Adrenal gland (tissue), 12 donors: ENCODE data around the gene PES1. TPM values are rescaled to one million over a fixed set of nuclear protein-coding genes. Genes with fewer than 3 reads are reported as not detected.
"Not testable (repeated sequence)": the region's sequence is repeated elsewhere in the genome, so short reads cannot be mapped to it uniquely, and the experiment has no call there.

ENCODE experiments used
- DNase-seq, 7 donors: peaks; one replicate each; pipeline ENCODE4 v3.0.0-alpha.2; 2019 to 2020
- H3K27ac ChIP-seq, 5 donors: fragments of 200-600 bp; sonication (generic) in 4 of 5; 1 replicate in 3 of 5; 2 replicates in 2 of 5; pipeline versions ENCODE4 v1.5.1 to v1.8.0; 2016 to 2020; ENCODE audit warnings: mild to moderate bottlenecking in 1 of 5
- H3K27me3 ChIP-seq: fragments of 200-600 bp; 2 replicates; pipeline ENCODE4 v1.8.0; 2021
- H3K36me3 ChIP-seq, 2 donors: fragments of 200-600 bp; replicated peaks in 1 of 2; 1 replicate in 1 of 2; 2 replicates in 1 of 2; pipeline versions ENCODE4 v1.5.1 to v1.8.0; 2018 to 2022
- H3K4me1 ChIP-seq, 2 donors: fragments of 200-600 bp; replicated peaks in 1 of 2; 1 replicate in 1 of 2; 2 replicates in 1 of 2; pipeline versions ENCODE4 v1.5.1 to v1.8.0; 2018 to 2021
- H3K4me3 ChIP-seq, 4 donors: fragments of 200-600 bp; sonication (generic) in 3 of 4; one replicate each; pipeline ENCODE4 v1.5.1; 2016 to 2018
- H3K9me3 ChIP-seq, 3 donors: fragments of 200-600 bp; sonication (generic) in 1 of 3; replicated peaks in 1 of 3; 1 replicate in 2 of 3; 2 replicates in 1 of 3; pipeline versions ENCODE4 v1.5.1 to v1.8.0; 2016 to 2021
- POLR2A ChIP-seq, 2 donors: fragments of 450-650 bp; IDR thresholded peaks; one replicate each; pipeline ENCODE4 v1.6.1; 2017; ENCODE audit warnings: antibody characterized with exemption in 2 of 2, mild to moderate bottlenecking in 2 of 2, moderate library complexity in 1 of 2
- WGBS, 4 donors: extraction: QIAGEN DNeasy Blood & Tissue Kit in 2 of 4; methylation state at CpG; one replicate each; pipeline versions ENCODE4 v1.1.5 to v1.1.7; 2013 to 2017; 5-methylcytosine and 5-hydroxymethylcytosine counted together
- intact Hi-C, 2 donors: fragments of 100-400 bp; cut with DNase I; formaldehyde crosslinking; loops; one replicate each; pipeline versions ENCODE4 v1.14.1 to v1.15.0; 2022 to 2023
- polyA plus RNA-seq, 3 donors: library from polyadenylated mRNA; stranded (reverse); fragments of 200-250 nt in 2 of 3; fragments of 350-450 nt in 1 of 3; fragmentation: Illumina TruSeq in 1 of 3; extraction: RNeasy Lipid Tissue Mini Kit (QIAGEN cat#74804) in 1 of 3; gene quantifications; one replicate each; pipeline ENCODE4 v1.2.3, GENCODE V29; 2013 to 2014
- total RNA-seq, 9 donors: library from RNA; depleted of rRNA in 4 of 9; stranded (reverse); fragments of >200 nt in 4 of 9; fragments of 120-200 nt in 1 of 9; fragmentation: NEBNext Ultra II Directional in 1 of 9; extraction: Animal tissue kit (Norgen Biotek cat#: 25700) in 1 of 9; gene quantifications; one replicate each; pipeline versions ENCODE4 v1.1.0 to v1.2.4, GENCODE V29; 2013 to 2023
- TF ChIP-seq, protein P1 (sequence below), 6 experiments: fragments of 450-650 bp in 4 of 6; fragments of 200-600 bp in 2 of 6; sonication (generic) in 1 of 6; IDR thresholded peaks; 1 replicate in 5 of 6; 2 replicates in 1 of 6; pipeline versions ENCODE4 v1.5.1 to v1.8.0; 2016 to 2021; ENCODE audit warnings: antibody characterized with exemption in 6 of 6, mild to moderate bottlenecking in 2 of 6, moderate library complexity in 1 of 6
- donor health status: healthy with polysubstance abuse.
- donor health status: Bipolar disorder and iron deficiency.
- donor health status: DM: yes; HTN: yes; CAD: no.
- donor health status: DM: no; HTN: no; CAD: no.
- donor health status: DM: no; HTN: no; CAD: no.
- donor health status: DM: yes; HTN: yes; CAD: no.

Gene PES1
- total and polyA plus RNA-seq, 12 donors = 46.0 to 117 (median 66.0) TPM

- Histone ChIP-seq H3K36me3 (no peaks in the 10 kb centered on the region), H3K4me3 (no peak overlapping the region), H3K4me1 (peaks cover 0 to 8% of the 10 kb centered on the region in 2 donors), H3K27ac (no peak overlapping the region), H3K9me3 (no peaks in the 10 kb centered on the region), H3K27me3 (no peaks in the 10 kb centered on the region)
- WGBS, 4 donors = 70 to 83% (median 81%) methylated on average over 2 to 12 of the region's 12 CpGs
- no peak for TF ChIP-seq POLR2A (IDR thresholded peaks at IDR 0.05)
- TF ChIP-seq, protein P1, sequence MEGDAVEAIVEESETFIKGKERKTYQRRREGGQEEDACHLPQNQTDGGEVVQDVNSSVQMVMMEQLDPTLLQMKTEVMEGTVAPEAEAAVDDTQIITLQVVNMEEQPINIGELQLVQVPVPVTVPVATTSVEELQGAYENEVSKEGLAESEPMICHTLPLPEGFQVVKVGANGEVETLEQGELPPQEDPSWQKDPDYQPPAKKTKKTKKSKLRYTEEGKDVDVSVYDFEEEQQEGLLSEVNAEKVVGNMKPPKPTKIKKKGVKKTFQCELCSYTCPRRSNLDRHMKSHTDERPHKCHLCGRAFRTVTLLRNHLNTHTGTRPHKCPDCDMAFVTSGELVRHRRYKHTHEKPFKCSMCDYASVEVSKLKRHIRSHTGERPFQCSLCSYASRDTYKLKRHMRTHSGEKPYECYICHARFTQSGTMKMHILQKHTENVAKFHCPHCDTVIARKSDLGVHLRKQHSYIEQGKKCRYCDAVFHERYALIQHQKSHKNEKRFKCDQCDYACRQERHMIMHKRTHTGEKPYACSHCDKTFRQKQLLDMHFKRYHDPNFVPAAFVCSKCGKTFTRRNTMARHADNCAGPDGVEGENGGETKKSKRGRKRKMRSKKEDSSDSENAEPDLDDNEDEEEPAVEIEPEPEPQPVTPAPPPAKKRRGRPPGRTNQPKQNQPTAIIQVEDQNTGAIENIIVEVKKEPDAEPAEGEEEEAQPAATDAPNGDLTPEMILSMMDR (IDR thresholded peaks at IDR 0.05) = no peak
- no peak for DNase-seq
- intact Hi-C loops = no loop called here
Measured at GRCh38 chr22:30542811-30543188, 48.9 kb downstream of the PES1 start.

GRCh38 chr22:30541961-30542810 lies 49.5 kb downstream of the PES1 start:
- Histone ChIP-seq H3K9me3 (no peaks in the 10 kb centered on the region), H3K36me3 (no peaks in the 10 kb centered on the region), H3K4me3 (peak overlapping the region in 1 of 4 donors; percentile 53), H3K4me1 (peaks cover 0 to 8% of the 10 kb centered on the region in 2 donors), H3K27me3 (no peaks in the 10 kb centered on the region), H3K27ac (no peak overlapping the region)
- TF ChIP-seq, protein P1 (IDR thresholded peaks at IDR 0.05) = no peak
- no peak for TF ChIP-seq POLR2A (IDR thresholded peaks at IDR 0.05)
- intact Hi-C loops = no loop called here
- 8 to 40% (median 16%) methylated on average over 24 to 64 of the region's 64 CpGs for WGBS, 4 donors
- DNase-seq = peak in 4 of 7 donors; percentile 15 to 51 (median 36)

DNA sequence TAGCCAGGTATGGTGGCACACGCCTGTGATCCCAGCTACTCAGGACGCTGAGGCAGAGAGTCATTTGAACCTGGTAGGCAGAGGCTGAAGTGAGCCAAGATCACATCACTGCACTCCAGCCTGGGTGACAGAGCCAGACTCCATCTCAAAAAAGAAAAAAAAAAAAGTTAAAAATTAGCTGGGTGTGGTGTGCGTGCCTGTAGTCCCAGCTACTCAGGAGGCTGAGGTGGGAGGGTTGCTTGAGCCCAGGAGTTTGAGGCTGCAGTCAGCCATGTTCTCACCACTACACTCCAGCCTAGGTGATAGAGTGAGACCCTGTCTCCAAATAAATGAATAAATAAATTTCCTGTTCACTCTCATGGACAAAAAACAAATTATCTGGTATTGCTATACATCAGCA lies 50.2 kb downstream of the PES1 start:
- H3K4me1 ChIP-seq, H3K27me3 ChIP-seq, H3K27ac ChIP-seq, H3K36me3 ChIP-seq, intact Hi-C loops, H3K9me3 ChIP-seq, DNase-seq: not testable (repeated sequence)
- H3K4me3 ChIP-seq = peak overlapping the region in 1 of 4 donors; percentile 53
- 81 to 92% (median 90%) methylated on average over 3 of the region's 3 CpGs for WGBS, 4 donors

- Histone ChIP-seq H3K9me3 (no peaks in the 10 kb centered on the region), H3K27ac (no peak overlapping the region), H3K27me3 (no peaks in the 10 kb centered on the region), H3K4me3 (no peak overlapping the region), H3K4me1 (peaks cover 0 to 8% of the 10 kb centered on the region in 2 donors), H3K36me3 (no peaks in the 10 kb centered on the region)
- WGBS, 4 donors = 95 to 100% (median 100%) methylated on average over 1 of the region's 1 CpG
- TF ChIP-seq, protein P1 (IDR thresholded peaks at IDR 0.05) = no peak
- TF ChIP-seq POLR2A (IDR thresholded peaks at IDR 0.05) = no peak
- intact Hi-C loops = no loop called here
- no peak for DNase-seq
Measured at GRCh38 chr22:30539368-30539767, 52.3 kb downstream of the PES1 start.

GRCh38 chr22:30538280-30538679 lies 53.4 kb downstream of the PES1 start:
- intact Hi-C loops = no loop called here
- Histone ChIP-seq H3K4me3 (no peak overlapping the region), H3K9me3 (no peaks in the 10 kb centered on the region), H3K4me1 (peaks cover 0 to 8% of the 10 kb centered on the region in 2 donors), H3K27me3 (no peaks in the 10 kb centered on the region), H3K36me3 (no peaks in the 10 kb centered on the region), H3K27ac (no peak overlapping the region)
- no peak for TF ChIP-seq POLR2A (IDR thresholded peaks at IDR 0.05)
- TF ChIP-seq, protein P1 (IDR thresholded peaks at IDR 0.05) = no peak
- WGBS, 4 donors = 90 to 96% (median 94%) methylated on average over 6 of the region's 6 CpGs
- peak in 1 of 7 donors; percentile 11 for DNase-seq
